OCI-LY7 (cell line): ENCODE results near the gene GCHFR.

Source experiments
- CTCF ChIP-seq: fragments of 200-600 bp; sonication (generic); conservative IDR thresholded peaks from 2 replicates; pipeline ENCODE4 v1.5.1; 2014; ENCODE audit warnings: mild to moderate bottlenecking, antibody characterized with exemption, low read length, moderate library complexity, mixed read lengths
- EZH2phosphoT487 ChIP-seq: fragments of 200-600 bp; sonication (generic); IDR thresholded peaks from 2 replicates; pipeline ENCODE4 v1.6.1; 2018; ENCODE audit warnings: low read depth, borderline replicate concordance, mild to moderate bottlenecking, mixed run types, antibody characterized with exemption, low read length, moderate library complexity, mixed read lengths

- TF ChIP-seq CTCF = no peak
- no peak for TF ChIP-seq EZH2phosphoT487
Observed at GRCh38 chr15:40747685-40748631, 15.9 kb upstream of the GCHFR start.
